Measurements from ENCODE around the gene ENPP1. TPM values are rescaled to one million over a fixed set of nuclear protein-coding genes. Genes with fewer than 3 reads are reported as not detected.

ENPP1 gene
- polyA plus RNA-seq, 1 of the 3 experiments (the other 2 are of a cell fraction) = not detected

DNA sequence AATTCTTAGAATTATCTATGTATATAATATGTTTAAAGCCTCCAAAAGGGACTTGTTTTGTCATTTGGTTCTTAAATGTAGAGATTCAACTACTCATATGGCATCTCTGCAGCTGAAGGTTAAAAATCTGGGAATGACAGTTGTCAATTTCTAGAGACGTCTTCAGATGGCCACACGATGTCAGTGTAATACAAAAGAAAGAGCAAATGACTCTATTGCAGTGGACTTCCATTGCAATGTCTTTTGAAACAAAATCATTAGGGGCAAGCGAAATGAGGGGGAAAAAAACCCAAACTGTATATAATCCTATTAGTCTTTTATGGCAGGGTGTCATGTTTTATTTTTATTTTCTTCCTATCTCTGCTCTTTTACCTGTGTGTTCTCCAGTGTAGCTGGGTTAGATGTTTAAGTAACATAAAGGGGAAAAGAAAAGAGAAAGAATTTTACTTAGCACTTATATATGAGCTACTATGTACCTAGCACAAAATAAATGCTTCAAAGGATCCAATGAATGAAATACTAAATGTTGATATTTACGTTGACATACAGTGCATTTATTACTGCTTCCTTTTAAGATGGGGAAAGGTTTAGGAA, 117.2 kb downstream of the ENPP1 start:
- no peak overlapping the region for H3K4me2 ChIP-seq
- no peaks in the 10 kb centered on the region for H3K79me2 ChIP-seq (ENCODE audit: insufficient read depth)
- H3K9me3 ChIP-seq = peaks cover 14% of the 10 kb centered on the region
- no peak for DNase-seq
- H3K4me3 ChIP-seq (ENCODE audit: low read depth in 2 of 2, low read length in 1 of 2) = peak overlapping the region in 1 of 2 experiments; percentile 2; a peak in 1 of 4 replicates
- POLR2A ChIA-PET = no interaction called here
- 6% methylated on average over 4 of the region's 4 CpGs for WGBS (ENCODE audit: low lambda C conversion rate)
- H3K9me2 ChIP-seq = no peaks in the 10 kb centered on the region
- H3K4me1 ChIP-seq (ENCODE audit: control insufficient read depth in 1 of 2, insufficient read depth in 2 of 2, low read depth in 1 of 2, low read length in 1 of 2) = no peaks in the 10 kb centered on the region
- CTCF ChIA-PET = interaction anchor here (0.6 to 4.1 kb wide), 8 partner anchors 10 to 322 kb away, joined by 3 to 30 read pairs (median 3); partner anchors contain the start of gene CCN2
- H4K20me1 ChIP-seq (ENCODE audit: insufficient read depth) = no peaks in the 10 kb centered on the region
- 0 out of 2 replicates have a peak overlapping the region, but pooled peaks have one; percentile 15 for H2AFZ ChIP-seq (ENCODE audit: low read depth)
- no peak overlapping the region for H3K9ac ChIP-seq
- H3F3A ChIP-seq (replicated peaks; ENCODE audit: insufficient read depth) = peaks cover 10% of the 10 kb centered on the region
- H3K27ac ChIP-seq (ENCODE audit: low read depth in 2 of 2, low read length in 1 of 2) = no peak overlapping the region; a peak in 1 of 4 replicates
- H3K36me3 ChIP-seq (replicated peaks in 1 of 2; ENCODE audit: control insufficient read depth in 1 of 2, insufficient read depth in 2 of 2, low read length in 1 of 2) = no peaks in the 10 kb centered on the region
- no peaks in the 10 kb centered on the region for H3K27me3 ChIP-seq (ENCODE audit: insufficient read depth)
- TF ChIP-seq ELF1 (IDR thresholded peaks at IDR 0.05) (no peak), CHD2 (IDR thresholded peaks at IDR 0.05; ENCODE audit: low read length, partially characterized antibody) (no peak), EZH2phosphoT487 (IDR thresholded peaks at IDR 0.05; ENCODE audit: borderline replicate concordance, low read depth) (no peak), GABPA (IDR thresholded peaks at IDR 0.05; ENCODE audit: low read depth) (no peak), YY1 (IDR thresholded peaks at IDR 0.05; ENCODE audit: low read depth) (no peak), FOXM1 (IDR thresholded peaks at IDR 0.05; ENCODE audit: low read depth) (no peak), TEAD4 (IDR thresholded peaks at IDR 0.05; ENCODE audit: borderline replicate concordance, insufficient read depth) (no peak), SMC3 (IDR thresholded peaks at IDR 0.05; ENCODE audit: low read depth, low read length) (peak; percentile 55), FOSL2 (IDR thresholded peaks at IDR 0.05; ENCODE audit: borderline replicate concordance, low read depth) (no peak), FOXJ3 (CRISPR knock-in tag; IDR thresholded peaks at IDR 0.05) (no peak), RXRA (IDR thresholded peaks at IDR 0.05; ENCODE audit: borderline replicate concordance, low read depth) (0 out of 2 replicates have a peak, but pooled peaks have one; percentile 8), RCOR1 (IDR thresholded peaks at IDR 0.05; ENCODE audit: low read length) (no peak), RAD21 (IDR thresholded peaks at IDR 0.05; ENCODE audit: low read length) (peak; percentile 60)
- TF ChIP-seq, protein P1, sequence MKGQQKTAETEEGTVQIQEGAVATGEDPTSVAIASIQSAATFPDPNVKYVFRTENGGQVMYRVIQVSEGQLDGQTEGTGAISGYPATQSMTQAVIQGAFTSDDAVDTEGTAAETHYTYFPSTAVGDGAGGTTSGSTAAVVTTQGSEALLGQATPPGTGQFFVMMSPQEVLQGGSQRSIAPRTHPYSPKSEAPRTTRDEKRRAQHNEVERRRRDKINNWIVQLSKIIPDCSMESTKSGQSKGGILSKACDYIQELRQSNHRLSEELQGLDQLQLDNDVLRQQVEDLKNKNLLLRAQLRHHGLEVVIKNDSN (IDR thresholded peaks at IDR 0.05; ENCODE audit: borderline replicate concordance, low read depth) = no peak
- TF ChIP-seq, protein P2, sequence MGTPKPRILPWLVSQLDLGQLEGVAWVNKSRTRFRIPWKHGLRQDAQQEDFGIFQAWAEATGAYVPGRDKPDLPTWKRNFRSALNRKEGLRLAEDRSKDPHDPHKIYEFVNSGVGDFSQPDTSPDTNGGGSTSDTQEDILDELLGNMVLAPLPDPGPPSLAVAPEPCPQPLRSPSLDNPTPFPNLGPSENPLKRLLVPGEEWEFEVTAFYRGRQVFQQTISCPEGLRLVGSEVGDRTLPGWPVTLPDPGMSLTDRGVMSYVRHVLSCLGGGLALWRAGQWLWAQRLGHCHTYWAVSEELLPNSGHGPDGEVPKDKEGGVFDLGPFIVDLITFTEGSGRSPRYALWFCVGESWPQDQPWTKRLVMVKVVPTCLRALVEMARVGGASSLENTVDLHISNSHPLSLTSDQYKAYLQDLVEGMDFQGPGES (IDR thresholded peaks at IDR 0.05; ENCODE audit: low read depth, low read length) = no peak
- TF ChIP-seq, protein P3, sequence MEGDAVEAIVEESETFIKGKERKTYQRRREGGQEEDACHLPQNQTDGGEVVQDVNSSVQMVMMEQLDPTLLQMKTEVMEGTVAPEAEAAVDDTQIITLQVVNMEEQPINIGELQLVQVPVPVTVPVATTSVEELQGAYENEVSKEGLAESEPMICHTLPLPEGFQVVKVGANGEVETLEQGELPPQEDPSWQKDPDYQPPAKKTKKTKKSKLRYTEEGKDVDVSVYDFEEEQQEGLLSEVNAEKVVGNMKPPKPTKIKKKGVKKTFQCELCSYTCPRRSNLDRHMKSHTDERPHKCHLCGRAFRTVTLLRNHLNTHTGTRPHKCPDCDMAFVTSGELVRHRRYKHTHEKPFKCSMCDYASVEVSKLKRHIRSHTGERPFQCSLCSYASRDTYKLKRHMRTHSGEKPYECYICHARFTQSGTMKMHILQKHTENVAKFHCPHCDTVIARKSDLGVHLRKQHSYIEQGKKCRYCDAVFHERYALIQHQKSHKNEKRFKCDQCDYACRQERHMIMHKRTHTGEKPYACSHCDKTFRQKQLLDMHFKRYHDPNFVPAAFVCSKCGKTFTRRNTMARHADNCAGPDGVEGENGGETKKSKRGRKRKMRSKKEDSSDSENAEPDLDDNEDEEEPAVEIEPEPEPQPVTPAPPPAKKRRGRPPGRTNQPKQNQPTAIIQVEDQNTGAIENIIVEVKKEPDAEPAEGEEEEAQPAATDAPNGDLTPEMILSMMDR (IDR thresholded peaks at IDR 0.05) = peak; percentile 75
- TF ChIP-seq, protein P4, sequence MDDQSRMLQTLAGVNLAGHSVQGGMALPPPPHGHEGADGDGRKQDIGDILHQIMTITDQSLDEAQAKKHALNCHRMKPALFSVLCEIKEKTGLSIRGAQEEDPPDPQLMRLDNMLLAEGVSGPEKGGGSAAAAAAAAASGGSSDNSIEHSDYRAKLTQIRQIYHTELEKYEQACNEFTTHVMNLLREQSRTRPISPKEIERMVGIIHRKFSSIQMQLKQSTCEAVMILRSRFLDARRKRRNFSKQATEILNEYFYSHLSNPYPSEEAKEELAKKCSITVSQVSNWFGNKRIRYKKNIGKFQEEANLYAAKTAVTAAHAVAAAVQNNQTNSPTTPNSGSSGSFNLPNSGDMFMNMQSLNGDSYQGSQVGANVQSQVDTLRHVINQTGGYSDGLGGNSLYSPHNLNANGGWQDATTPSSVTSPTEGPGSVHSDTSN (IDR thresholded peaks at IDR 0.05) = peak; percentile 77
- TF ChIP-seq, protein P5, sequence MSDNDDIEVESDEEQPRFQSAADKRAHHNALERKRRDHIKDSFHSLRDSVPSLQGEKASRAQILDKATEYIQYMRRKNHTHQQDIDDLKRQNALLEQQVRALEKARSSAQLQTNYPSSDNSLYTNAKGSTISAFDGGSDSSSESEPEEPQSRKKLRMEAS (IDR thresholded peaks at IDR 0.05; ENCODE audit: low read depth) = no peak
- TF ChIP-seq, protein P6, sequence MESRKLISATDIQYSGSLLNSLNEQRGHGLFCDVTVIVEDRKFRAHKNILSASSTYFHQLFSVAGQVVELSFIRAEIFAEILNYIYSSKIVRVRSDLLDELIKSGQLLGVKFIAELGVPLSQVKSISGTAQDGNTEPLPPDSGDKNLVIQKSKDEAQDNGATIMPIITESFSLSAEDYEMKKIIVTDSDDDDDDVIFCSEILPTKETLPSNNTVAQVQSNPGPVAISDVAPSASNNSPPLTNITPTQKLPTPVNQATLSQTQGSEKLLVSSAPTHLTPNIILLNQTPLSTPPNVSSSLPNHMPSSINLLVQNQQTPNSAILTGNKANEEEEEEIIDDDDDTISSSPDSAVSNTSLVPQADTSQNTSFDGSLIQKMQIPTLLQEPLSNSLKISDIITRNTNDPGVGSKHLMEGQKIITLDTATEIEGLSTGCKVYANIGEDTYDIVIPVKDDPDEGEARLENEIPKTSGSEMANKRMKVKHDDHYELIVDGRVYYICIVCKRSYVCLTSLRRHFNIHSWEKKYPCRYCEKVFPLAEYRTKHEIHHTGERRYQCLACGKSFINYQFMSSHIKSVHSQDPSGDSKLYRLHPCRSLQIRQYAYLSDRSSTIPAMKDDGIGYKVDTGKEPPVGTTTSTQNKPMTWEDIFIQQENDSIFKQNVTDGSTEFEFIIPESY (IDR thresholded peaks at IDR 0.05; ENCODE audit: borderline replicate concordance, low read depth) = no peak

All from SK-N-SH (cell line).